GM12891 (cell line): Measurements from ENCODE around the gene PCDHB8.
"Not testable (repeated sequence)": the region's sequence is repeated elsewhere in the genome, so short reads cannot be mapped to it uniquely, and the experiment has no call there.

Source experiments
- SPI1 ChIP-seq: IDR thresholded peaks from 2 replicates; pipeline ENCODE4 v1.6.1; 2011; ENCODE audit warnings: low read depth, low read length, control low read depth
- TAF1 ChIP-seq: IDR thresholded peaks from 2 replicates; pipeline ENCODE4 v1.6.1; 2011; ENCODE audit warnings: low read depth, low read length, control low read depth

DNA sequence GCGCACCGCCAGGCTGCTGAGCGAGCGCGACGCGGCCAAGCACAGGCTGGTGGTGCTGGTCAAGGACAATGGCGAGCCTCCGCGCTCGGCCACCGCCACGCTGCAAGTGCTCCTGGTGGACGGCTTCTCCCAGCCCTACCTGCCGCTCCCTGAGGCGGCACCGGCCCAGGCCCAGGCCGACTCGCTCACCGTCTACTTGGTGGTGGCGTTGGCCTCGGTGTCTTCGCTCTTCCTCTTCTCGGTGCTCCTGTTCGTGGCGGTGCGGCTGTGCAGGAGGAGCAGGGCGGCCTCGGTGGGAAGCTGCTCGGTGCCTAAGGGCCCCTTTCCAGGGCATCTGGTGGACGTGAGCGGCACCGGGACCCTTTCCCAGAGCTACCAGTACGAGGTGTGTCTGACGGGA, 24.1 kb downstream of the PCDHB8 start:
- not testable (repeated sequence) for TF ChIP-seq SPI1, TAF1
